Measurements from ENCODE around the gene MAGEC1. TPM values are rescaled to one million over a fixed set of nuclear protein-coding genes. Genes with fewer than 3 reads are reported as not detected.

MAGEC1 gene
- total and polyA plus RNA-seq, 2 donors from 2014 or later: not detected

GRCh38 chrX:141947350-141947749 is 43.7 kb downstream of the MAGEC1 start:
- Histone ChIP-seq H3K9ac (ENCODE audit: low read length in 3 of 3) (no peak overlapping the region), H3K4me1 (ENCODE audit: control insufficient read depth in 2 of 3, insufficient read depth in 2 of 3, low read depth in 1 of 3, low read length in 3 of 3) (no peaks in the 10 kb centered on the region), H3K9me3 (ENCODE audit: control insufficient read depth in 2 of 3, insufficient read depth in 1 of 3, low read length in 3 of 3) (no peaks in the 10 kb centered on the region), H3K36me3 (ENCODE audit: control insufficient read depth in 2 of 3, insufficient read depth in 3 of 3, low read length in 3 of 3) (no peaks in the 10 kb centered on the region), H3K27ac (ENCODE audit: low read depth in 2 of 2, low read length in 2 of 2) (no peak overlapping the region), H3K27me3 (ENCODE audit: control insufficient read depth, insufficient read depth, low read length) (no peaks in the 10 kb centered on the region), H3K4me3 (ENCODE audit: low read length in 3 of 3) (no peak overlapping the region)
- FAIRE-seq (no peak), DNase-seq (no peak)
- intact Hi-C loops (cut with DNase I): no loop called here
- TF ChIP-seq, protein P1, sequence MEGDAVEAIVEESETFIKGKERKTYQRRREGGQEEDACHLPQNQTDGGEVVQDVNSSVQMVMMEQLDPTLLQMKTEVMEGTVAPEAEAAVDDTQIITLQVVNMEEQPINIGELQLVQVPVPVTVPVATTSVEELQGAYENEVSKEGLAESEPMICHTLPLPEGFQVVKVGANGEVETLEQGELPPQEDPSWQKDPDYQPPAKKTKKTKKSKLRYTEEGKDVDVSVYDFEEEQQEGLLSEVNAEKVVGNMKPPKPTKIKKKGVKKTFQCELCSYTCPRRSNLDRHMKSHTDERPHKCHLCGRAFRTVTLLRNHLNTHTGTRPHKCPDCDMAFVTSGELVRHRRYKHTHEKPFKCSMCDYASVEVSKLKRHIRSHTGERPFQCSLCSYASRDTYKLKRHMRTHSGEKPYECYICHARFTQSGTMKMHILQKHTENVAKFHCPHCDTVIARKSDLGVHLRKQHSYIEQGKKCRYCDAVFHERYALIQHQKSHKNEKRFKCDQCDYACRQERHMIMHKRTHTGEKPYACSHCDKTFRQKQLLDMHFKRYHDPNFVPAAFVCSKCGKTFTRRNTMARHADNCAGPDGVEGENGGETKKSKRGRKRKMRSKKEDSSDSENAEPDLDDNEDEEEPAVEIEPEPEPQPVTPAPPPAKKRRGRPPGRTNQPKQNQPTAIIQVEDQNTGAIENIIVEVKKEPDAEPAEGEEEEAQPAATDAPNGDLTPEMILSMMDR (IDR thresholded peaks at IDR 0.05; ENCODE audit: borderline replicate concordance, extremely low read depth, insufficient read depth): no peak

DNA sequence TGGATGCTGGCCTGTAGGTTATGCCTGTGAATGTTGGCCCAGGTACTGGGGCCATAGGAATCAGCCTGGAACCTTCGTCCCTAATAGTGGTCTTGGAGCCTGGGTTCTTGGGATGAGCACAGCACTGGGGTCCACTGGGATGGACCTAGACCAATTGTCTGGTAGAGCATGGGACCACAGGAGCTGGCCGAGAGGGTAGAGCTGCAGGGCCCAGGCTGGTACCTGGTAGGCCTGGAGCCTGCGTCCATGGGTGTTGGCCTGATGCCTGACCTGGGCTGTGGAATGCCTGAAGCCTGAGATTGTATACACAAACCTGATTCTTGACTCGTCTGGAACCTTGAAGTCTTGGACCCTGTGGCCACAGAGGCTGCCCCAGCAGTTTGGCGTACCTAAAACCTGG is 48.9 kb downstream of the MAGEC1 start:
- no peak overlapping the region for H3K9ac ChIP-seq (ENCODE audit: low read length in 3 of 3)
- TF ChIP-seq, protein P1 (IDR thresholded peaks at IDR 0.05; ENCODE audit: borderline replicate concordance, extremely low read depth, insufficient read depth): no peak
- H3K4me1 ChIP-seq (ENCODE audit: control insufficient read depth in 2 of 3, insufficient read depth in 2 of 3, low read depth in 1 of 3, low read length in 3 of 3): no peaks in the 10 kb centered on the region
- no peak overlapping the region for H3K27ac ChIP-seq (ENCODE audit: low read depth in 2 of 2, low read length in 2 of 2)
- intact Hi-C loops (cut with DNase I): no loop called here
- FAIRE-seq: no peak
- no peaks in the 10 kb centered on the region for H3K27me3 ChIP-seq (ENCODE audit: control insufficient read depth, insufficient read depth, low read length)
- no peak overlapping the region for H3K4me3 ChIP-seq (ENCODE audit: low read length in 3 of 3)
- no peaks in the 10 kb centered on the region for H3K9me3 ChIP-seq (ENCODE audit: control insufficient read depth in 2 of 3, insufficient read depth in 1 of 3, low read length in 3 of 3)
- DNase-seq: no peak
- no peaks in the 10 kb centered on the region for H3K36me3 ChIP-seq (ENCODE audit: control insufficient read depth in 2 of 3, insufficient read depth in 3 of 3, low read length in 3 of 3)

- TF ChIP-seq, protein P1 (IDR thresholded peaks at IDR 0.05; ENCODE audit: borderline replicate concordance, extremely low read depth, insufficient read depth): no peak
- no peak overlapping the region for H3K9ac ChIP-seq (ENCODE audit: low read length in 3 of 3)
- no peaks in the 10 kb centered on the region for H3K4me1 ChIP-seq (ENCODE audit: control insufficient read depth in 2 of 3, insufficient read depth in 2 of 3, low read depth in 1 of 3, low read length in 3 of 3)
- H3K36me3 ChIP-seq (ENCODE audit: control insufficient read depth in 2 of 3, insufficient read depth in 3 of 3, low read length in 3 of 3): no peaks in the 10 kb centered on the region
- H3K27ac ChIP-seq (ENCODE audit: low read depth in 2 of 2, low read length in 2 of 2): no peak overlapping the region
- H3K4me3 ChIP-seq (ENCODE audit: low read length in 3 of 3): no peak overlapping the region
- H3K9me3 ChIP-seq (ENCODE audit: control insufficient read depth in 2 of 3, insufficient read depth in 1 of 3, low read length in 3 of 3): no peaks in the 10 kb centered on the region
- H3K27me3 ChIP-seq (ENCODE audit: control insufficient read depth, insufficient read depth, low read length): no peaks in the 10 kb centered on the region
- intact Hi-C loops (cut with DNase I): no loop called here
- DNase-seq: no peak
- FAIRE-seq: no peak
These were observed 55.0 kb downstream of the MAGEC1 start for GRCh38 chrX:141958675-141959074.

Other genes with a start within 250 kb of the MAGEC1 start
- gene SPANXD, start 205.2 kb upstream of the MAGEC1 start, total RNA-seq: not detected
- not detected for gene SPANXD, start 205.2 kb upstream of the MAGEC1 start, polyA plus RNA-seq (ENCODE audit: insufficient read depth, low read depth, low replicate concordance)
- not detected for gene MAGEC3, start 65.6 kb upstream of the MAGEC1 start, total RNA-seq
- not detected for gene MAGEC3, start 65.6 kb upstream of the MAGEC1 start, polyA plus RNA-seq (ENCODE audit: insufficient read depth, low read depth, low replicate concordance)

Data from kidney (tissue), 14 donors.